GM19452 (cell line): ENCODE results near the gene SYAP1.
A peak's percentile ranks its signal among the peaks of the same experiment; 100 is the strongest.
"Not testable (repeated sequence)": the region's sequence is repeated elsewhere in the genome, so short reads cannot be mapped to it uniquely, and the experiment has no call there.

Experiments
- ATAC-seq: cut with Tn5 transposase; IDR thresholded peaks from one replicate; pipeline ENCODE4 v1.9.1; 2021; ENCODE audit not compliant: unreplicated experiment

SYAP1 gene

DNA sequence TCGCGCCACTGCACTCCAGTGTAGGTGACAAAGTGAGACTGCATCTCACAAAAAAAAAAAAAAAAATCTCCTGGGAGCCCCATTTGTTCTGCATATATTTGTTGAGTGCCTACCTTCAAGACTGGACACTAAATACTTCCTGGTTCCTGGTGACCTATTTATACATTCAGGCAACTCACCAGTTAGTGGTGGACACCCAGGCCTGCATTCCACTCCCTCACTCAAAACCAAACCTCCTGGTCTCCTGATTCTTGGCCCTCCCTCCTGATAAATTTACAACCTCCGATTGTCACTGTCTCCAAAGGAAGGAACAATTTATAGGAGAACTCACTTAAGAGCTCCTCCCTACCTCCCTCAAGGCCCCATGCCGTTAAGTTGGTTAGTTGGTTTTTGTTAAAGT lies 3.1 kb downstream of the SYAP1 start:
- no peak for ATAC-seq

DNA sequence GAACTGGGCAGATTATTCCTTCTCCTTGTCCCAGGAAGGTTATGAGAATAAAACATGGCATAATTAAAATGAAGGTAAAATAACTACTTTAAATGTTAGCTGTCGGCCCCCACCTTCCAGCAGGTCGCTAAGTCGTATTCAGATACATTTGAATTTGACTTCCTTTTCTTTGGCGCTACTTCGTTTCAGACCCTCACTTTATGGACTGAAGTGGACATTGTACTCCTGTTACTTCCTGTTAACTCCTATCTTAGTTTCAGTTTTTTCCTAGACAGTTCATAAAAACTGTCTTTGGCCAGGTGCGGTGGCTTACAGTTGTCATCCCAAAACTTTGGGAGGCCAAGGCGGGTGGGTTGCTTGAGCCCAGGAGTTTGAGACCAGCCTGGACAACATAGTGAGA lies 5.7 kb downstream of the SYAP1 start:
- no peak for ATAC-seq

DNA sequence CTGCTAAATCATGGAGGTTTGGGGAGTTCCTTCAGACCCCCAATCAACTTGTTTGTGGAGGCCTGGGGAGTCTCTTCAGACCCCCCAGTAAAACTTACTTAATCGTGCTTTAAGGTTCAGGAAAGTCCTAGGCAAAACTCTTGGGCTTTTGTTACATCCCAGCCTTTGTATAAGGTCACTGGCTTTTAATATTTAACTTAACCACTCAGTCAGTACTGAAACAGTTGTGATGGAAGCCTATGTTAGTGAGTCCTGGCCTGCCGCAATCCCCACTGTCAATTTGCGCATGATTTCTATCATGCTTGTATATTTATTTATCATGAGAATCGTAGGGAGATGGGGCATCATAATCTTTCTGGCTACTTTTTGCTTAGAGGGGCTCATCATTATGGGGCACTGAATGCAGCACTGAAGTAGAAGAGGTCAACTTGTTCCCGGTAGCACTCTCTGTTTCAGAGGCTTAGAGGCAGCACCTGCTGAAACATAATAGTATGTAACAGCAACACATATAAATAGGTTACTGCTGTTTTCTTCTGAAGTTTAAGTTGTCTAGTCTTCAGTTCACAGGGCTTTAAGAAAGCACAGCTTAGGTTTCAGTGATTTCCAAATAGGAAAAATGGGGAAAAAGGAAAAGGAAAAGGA lies 7.1 kb downstream of the SYAP1 start:
- ATAC-seq: peak; percentile 72

DNA sequence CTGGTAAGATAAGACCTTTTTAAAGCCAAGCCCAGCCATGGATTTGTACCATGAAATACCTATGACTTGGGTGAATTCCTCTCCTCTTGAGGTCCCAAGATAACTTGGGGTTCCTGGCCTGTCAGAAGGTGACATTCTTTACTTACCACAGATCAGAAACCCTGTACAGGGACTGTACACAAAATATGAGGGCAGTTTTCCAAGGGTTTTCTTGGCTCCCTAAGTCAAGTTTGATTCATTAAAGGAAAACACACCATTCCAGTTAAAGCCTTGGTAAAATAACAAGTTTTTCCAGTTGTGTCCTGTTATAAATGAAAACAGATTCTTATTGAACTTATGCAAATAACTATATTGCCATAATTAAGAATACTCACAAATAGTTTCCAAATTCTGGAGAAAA lies 8.2 kb downstream of the SYAP1 start:
- no peak for ATAC-seq

DNA sequence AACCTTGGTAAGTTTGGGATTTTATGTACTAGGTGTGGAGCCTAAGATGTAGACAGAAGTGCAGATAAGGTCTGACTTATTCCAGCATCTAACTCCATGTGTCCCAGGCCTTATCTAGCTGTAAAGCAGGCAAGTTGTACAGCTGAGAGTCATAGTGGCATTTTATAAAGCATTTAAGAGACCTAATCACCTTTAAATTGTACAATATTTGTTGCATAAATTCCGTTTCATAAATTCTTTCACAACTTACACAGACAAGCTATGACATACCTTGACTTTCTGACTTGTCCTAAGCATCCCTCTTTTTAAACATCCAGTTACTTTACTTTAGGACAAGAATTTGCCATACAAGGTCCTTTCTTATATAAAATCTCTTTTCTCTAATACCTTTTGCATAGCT lies 11.0 kb downstream of the SYAP1 start:
- ATAC-seq: no peak

DNA sequence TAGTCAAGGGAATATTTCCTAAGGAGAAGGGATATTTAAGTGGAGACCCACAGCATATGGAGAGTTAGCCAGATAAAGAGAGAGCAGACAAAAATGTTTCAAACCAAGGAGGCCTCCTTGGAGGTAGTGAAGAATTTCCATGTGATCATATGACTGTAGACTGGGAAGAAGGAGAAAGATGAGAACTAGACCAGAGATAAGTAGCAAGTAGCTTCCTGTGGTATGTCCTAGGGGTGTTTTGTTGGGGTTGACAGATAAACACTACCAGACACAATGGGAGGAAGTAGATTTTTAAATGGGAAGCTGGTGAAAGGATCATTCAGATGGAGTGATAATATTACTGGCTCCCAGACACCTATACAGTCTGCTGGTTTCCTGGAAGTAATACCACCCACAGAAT lies 13.6 kb downstream of the SYAP1 start:
- no peak for ATAC-seq

DNA sequence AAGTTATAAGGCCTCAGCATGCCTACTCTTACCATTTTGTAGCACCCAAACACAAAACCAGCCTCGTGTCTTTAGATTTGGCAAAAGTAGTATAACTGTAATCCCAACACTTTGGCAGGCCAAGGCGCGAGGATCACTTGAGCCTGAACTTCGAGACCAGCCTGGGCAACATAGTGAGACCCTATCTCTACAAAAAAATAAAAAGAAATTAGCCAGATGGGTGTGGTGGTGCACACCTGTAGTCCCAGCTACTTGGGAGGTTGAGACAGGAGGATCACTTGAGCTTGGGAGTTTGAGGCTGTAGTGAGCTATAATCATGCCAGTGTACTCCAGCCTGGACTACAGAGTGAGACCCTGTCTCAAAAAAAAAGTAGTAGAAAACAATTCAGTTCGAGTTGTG lies 17.6 kb downstream of the SYAP1 start:
- ATAC-seq: no peak

DNA sequence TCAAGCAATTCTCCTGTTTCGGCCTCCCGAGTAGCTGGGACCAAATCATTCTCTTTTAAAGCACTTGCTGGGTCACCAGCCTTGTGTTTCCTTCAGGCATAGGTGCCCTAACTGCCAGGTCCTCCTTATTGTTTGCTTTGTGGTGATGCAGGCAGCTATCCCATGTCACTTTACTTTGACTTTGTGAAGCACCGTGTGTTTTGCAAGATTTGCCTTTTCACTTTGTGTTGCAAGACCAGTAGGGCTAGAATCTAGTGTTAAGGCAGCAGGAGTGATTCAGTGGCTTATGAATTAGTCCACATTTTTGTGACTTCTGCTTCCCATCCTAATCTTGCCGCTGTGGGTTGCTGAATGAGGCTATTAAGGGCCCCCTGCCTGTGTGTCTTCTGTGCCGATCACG lies 20.2 kb downstream of the SYAP1 start:
- ATAC-seq: no peak

DNA sequence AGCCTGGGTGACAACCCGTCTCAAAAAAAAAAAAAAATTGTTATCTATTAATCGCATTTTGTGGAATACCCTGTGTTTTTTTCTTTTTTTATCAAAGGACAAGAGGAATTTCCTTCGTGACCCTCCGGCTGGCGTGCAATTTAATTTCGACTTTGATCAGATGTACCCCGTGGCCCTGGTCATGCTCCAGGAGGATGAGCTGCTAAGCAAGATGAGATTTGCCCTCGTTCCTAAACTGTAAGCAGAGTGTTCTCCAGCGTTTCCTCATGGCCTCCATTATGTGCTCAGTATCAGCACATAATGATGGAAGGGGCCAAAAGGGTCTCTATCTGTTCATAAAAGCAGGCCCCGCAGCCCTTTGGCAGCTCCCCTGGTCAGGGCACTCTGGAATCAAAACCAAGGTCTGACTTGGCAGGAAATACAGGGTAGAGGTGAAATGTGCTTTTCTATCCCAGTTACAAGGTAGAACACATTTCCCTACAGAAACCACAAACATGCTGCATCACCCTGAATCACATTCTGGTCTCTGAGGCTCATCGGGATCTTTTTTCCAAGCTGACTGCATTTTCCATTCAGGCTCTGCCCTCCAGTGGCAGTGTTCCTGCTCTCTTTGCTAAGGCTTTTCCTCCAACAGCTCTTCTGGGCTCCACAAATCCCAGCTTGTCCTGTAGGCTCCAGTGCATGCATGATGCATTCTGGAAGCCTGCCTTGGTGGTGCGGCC lies 24.4 kb downstream of the SYAP1 start:
- ATAC-seq: no peak

DNA sequence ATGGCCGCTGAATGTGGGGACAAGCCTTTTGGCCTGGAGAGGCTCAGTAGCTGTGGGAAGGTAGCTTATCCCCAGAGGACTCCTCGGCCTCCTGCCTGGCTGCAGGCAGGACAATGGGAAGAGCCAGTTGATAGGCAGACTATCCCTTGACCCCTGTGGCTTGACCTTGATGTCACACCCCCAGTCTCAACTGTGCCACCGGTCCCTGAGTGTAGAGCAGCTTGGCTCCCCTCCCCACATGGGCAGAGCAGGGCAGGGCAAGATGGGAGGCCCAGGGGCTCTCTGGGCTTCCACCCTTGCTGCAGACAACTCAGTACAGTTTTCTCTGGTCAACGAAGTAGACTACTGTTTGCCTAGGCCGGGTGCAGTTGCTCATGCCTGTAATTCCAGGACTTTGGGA lies 25.7 kb downstream of the SYAP1 start:
- no peak for ATAC-seq

DNA sequence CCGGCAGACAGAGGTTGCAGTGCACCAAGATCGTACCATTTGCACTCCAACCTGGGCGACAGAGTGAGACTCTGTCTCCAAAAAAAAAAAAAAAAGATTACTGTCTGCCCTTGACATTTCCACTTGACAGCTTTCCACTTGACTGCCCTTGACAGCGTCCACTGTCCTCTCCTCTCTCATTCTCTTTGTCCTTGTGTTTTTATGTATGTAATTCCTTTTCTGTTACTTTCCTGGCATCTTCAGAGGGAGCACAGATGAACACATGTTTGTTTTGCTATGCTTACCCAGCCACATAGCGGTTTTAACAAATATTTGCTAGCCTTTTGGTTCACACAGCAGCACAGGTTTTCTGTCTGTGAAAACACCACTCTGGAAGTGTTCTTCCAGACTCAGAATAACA lies 26.2 kb downstream of the SYAP1 start:
- no peak for ATAC-seq

DNA sequence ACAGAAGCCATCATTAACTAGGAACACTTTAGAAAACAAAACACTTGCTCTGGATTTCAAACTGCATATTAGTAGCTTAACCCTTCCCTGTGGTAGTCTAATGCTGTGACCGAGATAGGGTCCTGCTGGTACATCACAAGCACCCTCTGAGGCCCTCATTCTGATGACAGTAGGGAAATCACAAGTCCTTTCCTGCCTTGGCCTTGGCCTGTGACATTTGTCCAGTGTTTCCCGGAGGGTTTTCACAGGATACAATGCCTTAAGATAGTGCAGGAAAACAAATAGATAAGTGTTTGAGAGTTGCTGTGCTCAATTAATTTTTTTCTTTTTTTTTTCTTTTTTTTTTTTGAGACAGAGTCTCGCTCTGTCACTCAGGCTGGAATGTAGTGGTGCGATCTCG lies 29.0 kb downstream of the SYAP1 start:
- ATAC-seq: no peak

DNA sequence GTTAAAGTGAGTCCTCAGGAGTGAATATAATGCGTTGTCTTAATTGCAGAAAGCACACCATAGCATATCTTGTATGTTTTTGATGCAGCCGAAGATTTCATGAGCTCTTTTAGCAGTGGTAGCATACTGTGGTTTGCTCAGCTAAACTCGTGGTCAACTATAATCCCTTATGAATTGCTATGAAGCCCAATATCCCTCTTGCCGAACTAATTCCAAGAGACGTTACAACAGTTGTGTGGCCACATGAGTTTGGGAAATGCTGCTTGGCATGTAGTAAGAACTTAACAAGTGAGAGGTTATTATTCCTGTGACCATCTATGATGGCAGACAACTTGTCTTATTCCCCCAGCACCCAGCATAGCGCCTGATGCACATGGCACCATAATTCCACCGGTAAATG lies 30.7 kb downstream of the SYAP1 start:
- no peak for ATAC-seq

DNA sequence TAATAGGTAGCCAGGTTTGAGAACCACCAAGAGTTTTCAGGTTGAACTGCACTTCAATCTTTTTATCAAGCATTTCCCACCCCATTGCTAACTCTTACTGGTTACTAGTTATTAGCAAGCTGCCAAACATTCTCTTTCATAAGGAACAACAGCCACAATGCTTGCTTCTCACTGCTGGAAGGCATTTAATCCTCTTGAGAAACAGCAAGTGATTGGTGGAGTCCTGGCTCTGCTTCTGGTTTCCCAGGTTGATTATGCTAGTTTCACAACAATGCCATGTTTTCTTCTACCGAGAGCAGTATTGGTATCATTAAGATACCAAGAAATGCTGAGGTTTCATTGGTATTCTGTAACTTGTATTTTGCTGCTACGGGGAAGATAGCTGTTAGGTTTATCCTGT lies 34.6 kb downstream of the SYAP1 start:
- ATAC-seq: no peak

DNA sequence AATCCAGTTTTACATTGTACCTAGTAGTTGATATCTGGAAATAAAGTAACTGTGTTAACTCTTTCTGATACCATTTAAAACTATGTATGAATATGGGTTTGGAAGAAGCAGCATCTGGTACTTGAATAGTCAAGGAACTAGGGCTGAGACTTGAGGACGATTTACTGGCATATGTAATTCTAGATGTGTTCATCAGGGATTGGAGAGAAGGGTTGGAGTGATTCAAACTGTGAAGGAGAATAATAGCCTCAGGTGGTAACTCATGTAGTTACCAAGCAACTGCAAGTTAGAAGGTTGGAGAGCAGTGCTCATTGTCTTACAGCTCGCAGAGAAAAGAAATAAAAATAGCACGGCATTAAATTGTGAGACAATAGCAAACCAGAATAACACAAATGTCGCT lies 37.3 kb downstream of the SYAP1 start:
- ATAC-seq: no peak

DNA sequence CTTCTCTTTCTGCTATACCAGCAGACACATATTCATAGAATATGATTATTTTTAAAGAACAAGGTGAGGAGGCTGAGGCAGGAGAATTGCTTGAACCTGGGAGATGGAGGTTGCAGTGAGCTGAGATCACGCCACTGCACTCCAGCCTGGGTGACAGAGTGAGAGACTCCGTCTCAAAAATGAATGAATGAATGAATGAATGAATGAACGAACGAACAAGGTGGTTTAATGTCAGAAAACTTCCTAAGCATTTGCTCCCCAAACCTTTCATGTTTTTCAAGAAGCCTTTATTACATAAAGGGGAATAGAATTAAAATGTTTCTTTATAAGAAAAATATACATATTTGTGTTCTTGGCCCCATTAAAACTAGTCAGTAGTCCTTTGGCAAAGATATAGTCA lies 42.1 kb downstream of the SYAP1 start:
- ATAC-seq: not testable (repeated sequence)

DNA sequence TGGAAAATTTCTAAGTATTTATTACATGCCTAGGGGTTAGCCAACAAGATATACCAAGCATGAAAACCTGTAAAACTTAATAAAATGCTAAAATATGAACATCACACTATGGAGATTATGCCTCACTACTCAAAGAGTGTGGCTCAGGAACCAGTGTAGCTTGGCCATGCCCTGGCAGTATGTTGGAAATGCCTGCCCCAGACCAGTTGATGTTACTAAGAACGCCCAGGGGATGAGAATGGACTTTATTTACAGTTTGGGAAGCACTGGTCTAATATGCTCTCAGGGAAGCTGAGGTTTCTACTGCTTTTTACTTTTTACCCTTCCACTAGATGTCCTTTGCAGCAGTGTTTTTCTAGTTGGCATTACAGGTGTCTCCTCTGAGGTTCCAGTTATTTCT lies 43.2 kb downstream of the SYAP1 start:
- ATAC-seq: no peak

DNA sequence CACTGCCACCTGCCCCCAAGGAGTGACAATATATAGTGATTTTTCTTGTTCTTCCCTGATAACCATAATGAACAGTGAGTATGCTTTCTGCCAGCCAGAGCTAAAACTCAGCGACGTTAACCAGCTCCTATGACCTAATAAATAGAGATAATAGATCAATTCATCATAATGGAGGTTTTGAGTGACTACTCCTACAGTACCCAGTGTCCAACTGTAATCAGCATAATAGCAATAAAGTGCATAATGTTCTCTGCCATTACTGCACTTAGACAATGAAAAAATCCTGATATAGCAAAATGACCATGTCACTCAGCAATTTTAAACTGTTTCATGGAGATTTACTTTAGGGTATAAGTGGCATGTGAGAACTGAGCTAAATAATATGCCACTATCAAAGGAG lies 46.2 kb downstream of the SYAP1 start:
- ATAC-seq: no peak

DNA sequence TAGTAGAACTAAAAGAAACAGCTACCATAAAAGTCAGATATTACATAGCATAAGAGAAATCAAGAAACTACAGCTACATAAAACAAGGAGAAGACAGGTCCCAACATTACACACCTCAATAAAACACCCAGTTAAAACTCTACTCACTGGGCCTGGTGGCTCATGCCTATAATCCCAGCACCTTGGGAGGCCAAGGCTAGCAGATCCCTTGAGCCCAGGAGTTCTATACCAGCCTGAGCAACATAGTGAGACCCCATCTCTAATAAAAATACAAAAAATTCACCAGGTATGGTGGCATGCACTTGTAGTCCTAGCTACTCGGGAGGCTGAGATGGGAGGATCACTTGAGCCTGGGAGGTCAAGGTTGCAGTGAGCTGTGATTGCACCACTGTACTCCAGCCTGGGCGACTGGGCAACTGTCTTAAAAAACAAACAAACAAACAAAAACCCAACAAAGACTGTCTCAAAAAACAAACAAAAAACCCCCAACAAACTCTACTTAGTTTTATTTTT lies 51.6 kb downstream of the SYAP1 start:
- no peak for ATAC-seq

DNA sequence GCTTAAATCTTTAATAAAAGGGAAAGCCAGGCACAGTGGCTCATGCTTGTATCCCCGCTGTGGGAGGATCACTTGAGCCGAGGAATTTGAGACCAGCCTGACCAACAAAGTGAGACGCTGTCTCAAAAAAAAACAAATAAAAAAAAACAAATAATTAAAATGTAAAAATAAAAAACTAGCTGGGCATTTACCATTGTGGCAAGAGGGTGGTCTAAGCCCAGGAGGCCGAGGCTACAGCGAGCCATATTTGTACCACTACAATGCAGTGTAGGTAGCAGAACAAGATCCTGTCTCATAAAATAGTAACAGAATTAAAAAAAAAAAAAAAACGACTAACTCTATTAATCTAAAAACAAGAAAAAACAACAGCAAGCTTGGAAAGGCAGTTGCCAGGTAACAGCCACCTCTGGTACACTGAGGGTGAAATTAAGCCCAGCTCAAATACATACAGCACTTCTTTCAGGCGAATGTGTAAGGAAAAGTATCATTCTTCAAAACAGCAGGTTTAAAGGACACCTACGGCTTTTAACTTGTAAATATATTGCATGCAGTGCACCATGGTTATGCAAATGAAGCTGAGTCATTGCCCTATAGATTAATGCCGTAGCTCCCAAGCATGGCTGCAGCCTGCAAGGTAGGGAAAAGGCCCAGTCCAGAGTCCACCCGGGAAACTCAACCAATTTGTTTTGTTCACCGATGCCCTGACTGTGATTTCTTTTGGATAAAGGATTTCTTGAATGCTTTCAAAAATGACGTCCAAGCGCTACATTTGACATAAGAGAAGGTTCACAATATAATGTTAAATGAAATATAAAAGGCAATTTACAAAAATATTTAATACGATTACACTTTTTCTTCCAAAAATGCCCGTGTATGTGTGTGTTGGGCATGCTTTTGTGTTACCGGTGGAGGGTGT lies 52.3 kb downstream of the SYAP1 start:
- ATAC-seq: no peak

DNA sequence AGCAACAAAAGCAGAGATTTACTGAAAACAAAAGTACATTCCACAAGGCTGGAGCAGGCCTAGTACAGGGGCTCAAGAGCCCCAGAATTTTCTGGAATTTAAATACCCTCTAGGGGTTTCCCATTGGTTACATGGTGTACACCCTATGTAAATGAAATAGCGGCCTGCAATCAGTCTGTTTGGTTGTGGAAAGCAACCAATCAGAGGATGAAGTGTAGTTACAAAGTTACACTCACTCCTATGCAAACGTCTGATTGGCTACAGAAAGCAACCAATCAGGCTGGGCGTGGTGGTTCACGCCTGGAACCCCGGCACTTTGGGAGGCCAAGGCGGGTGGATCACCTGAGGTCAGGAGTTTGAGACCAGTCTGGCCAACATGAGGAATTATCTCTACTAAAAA lies 53.0 kb downstream of the SYAP1 start:
- ATAC-seq: no peak

DNA sequence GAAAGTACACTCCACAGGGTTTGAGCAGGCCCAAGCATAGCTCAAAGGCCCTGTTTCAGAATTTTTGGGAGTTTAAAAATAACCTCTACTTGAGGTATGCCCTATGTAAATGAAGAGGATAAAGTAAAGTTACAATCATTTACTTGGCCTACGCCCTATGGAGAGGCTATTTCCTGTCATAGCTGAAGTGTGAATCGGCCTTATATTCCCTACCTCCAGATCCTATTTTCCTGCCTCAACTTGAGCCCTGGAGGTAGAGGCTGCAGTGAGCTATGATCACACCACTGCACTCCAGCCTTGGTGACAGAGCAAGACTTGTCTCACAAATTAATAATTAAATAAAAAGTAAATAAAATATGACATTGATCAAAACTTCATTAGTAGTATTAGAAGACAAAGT lies 55.3 kb downstream of the SYAP1 start:
- no peak for ATAC-seq
